Measurements from ENCODE around the gene RSRC1. TPM values are rescaled to one million over a fixed set of nuclear protein-coding genes. Genes with fewer than 3 reads are reported as not detected.

RSRC1 gene
- total RNA-seq, 1 donor from 2014 or later: 80.5 TPM

GRCh38 chr3:158572766-158573060 lies 462.8 kb downstream of the RSRC1 start:
- TF ChIP-seq EZH2phosphoT487 (IDR thresholded peaks at IDR 0.05) (no peak), EZH2 (IDR thresholded peaks at IDR 0.05) (no peak), CTCF (IDR thresholded peaks at IDR 0.05) (no peak)
- H3K4me1 ChIP-seq: no peaks in the 10 kb centered on the region
- no peaks in the 10 kb centered on the region for H3K36me3 ChIP-seq
- H3K79me2 ChIP-seq (ENCODE audit: low read depth): no peaks in the 10 kb centered on the region
- H2AFZ ChIP-seq (replicated peaks): no peak overlapping the region
- H3K9ac ChIP-seq: no peak overlapping the region
- H3K4me2 ChIP-seq: no peak overlapping the region
- no peak overlapping the region for H3K27ac ChIP-seq
- no peak overlapping the region for H3K4me3 ChIP-seq
- H3K27ac Mint-ChIP-seq: no peak overlapping the region
- peaks cover 30% of the 10 kb centered on the region for H3K27me3 ChIP-seq
- H3K9me3 ChIP-seq (ENCODE audit: low read depth): no peaks in the 10 kb centered on the region
- no peaks in the 10 kb centered on the region for H3K36me3 Mint-ChIP-seq
- H4K20me1 ChIP-seq (ENCODE audit: low read depth): no peaks in the 10 kb centered on the region
- H3F3A ChIP-seq (ENCODE audit: low read depth): no peaks in the 10 kb centered on the region
- no peaks in the 10 kb centered on the region for H3K9me3 Mint-ChIP-seq
- peaks cover 4% of the 10 kb centered on the region for H3K27me3 Mint-ChIP-seq (ENCODE audit: insufficient read depth, low read depth)
- peaks cover 19% of the 10 kb centered on the region for H3K4me1 Mint-ChIP-seq
- DNase-seq (ENCODE audit: low spot score): no peak
- H3K4me3 Mint-ChIP-seq: peak overlapping the region; percentile 50

- Histone ChIP-seq H3K27ac (no peak overlapping the region), H3K36me3 (no peaks in the 10 kb centered on the region), H3K9ac (no peak overlapping the region), H3K4me1 (no peaks in the 10 kb centered on the region), H4K20me1 (ENCODE audit: low read depth) (no peaks in the 10 kb centered on the region), H3K27me3 (peaks cover 25% of the 10 kb centered on the region), H3K9me3 (ENCODE audit: low read depth) (no peaks in the 10 kb centered on the region), H3K79me2 (ENCODE audit: low read depth) (no peaks in the 10 kb centered on the region), H3K4me3 (no peak overlapping the region), H3K4me2 (no peak overlapping the region), H3F3A (ENCODE audit: low read depth) (no peaks in the 10 kb centered on the region), H2AFZ (replicated peaks) (no peak overlapping the region)
- peak; percentile 11 for TF ChIP-seq CTCF (IDR thresholded peaks at IDR 0.05)
- TF ChIP-seq EZH2phosphoT487 (IDR thresholded peaks at IDR 0.05): no peak
- no peak for TF ChIP-seq EZH2 (IDR thresholded peaks at IDR 0.05)
- no peaks in the 10 kb centered on the region for H3K36me3 Mint-ChIP-seq
- no peaks in the 10 kb centered on the region for H3K9me3 Mint-ChIP-seq
- H3K4me1 Mint-ChIP-seq: peaks cover 19% of the 10 kb centered on the region
- H3K4me3 Mint-ChIP-seq: no peak overlapping the region
- H3K27ac Mint-ChIP-seq: no peak overlapping the region
- peaks cover 4% of the 10 kb centered on the region for H3K27me3 Mint-ChIP-seq (ENCODE audit: insufficient read depth, low read depth)
- peak; percentile 16 for DNase-seq (ENCODE audit: low spot score)
Observed at GRCh38 chr3:158573714-158574113, 463.8 kb downstream of the RSRC1 start.

GRCh38 chr3:158574646-158575045 lies 464.8 kb downstream of the RSRC1 start:
- Histone ChIP-seq H3K9me3 (ENCODE audit: low read depth) (no peaks in the 10 kb centered on the region), H3K79me2 (ENCODE audit: low read depth) (no peaks in the 10 kb centered on the region), H3K9ac (no peak overlapping the region), H3K27me3 (peaks cover 17% of the 10 kb centered on the region), H2AFZ (replicated peaks) (no peak overlapping the region), H3F3A (ENCODE audit: low read depth) (no peaks in the 10 kb centered on the region), H3K36me3 (no peaks in the 10 kb centered on the region), H3K4me3 (no peak overlapping the region), H4K20me1 (ENCODE audit: low read depth) (no peaks in the 10 kb centered on the region), H3K4me2 (no peak overlapping the region), H3K27ac (no peak overlapping the region), H3K4me1 (no peaks in the 10 kb centered on the region)
- no peaks in the 10 kb centered on the region for H3K36me3 Mint-ChIP-seq
- peaks cover 19% of the 10 kb centered on the region for H3K4me1 Mint-ChIP-seq
- no peak for DNase-seq (ENCODE audit: low spot score)
- no peaks in the 10 kb centered on the region for H3K9me3 Mint-ChIP-seq
- TF ChIP-seq EZH2phosphoT487 (IDR thresholded peaks at IDR 0.05) (no peak), CTCF (IDR thresholded peaks at IDR 0.05) (no peak), EZH2 (IDR thresholded peaks at IDR 0.05) (no peak)
- H3K27ac Mint-ChIP-seq: no peak overlapping the region
- peaks cover 4% of the 10 kb centered on the region for H3K27me3 Mint-ChIP-seq (ENCODE audit: insufficient read depth, low read depth)
- no peak overlapping the region for H3K4me3 Mint-ChIP-seq

GRCh38 chr3:158590223-158590622 lies 480.3 kb downstream of the RSRC1 start:
- Mint-ChIP-seq H3K36me3 (no peaks in the 10 kb centered on the region), H3K9me3 (no peaks in the 10 kb centered on the region), H3K4me3 (no peak overlapping the region), H3K27me3 (ENCODE audit: insufficient read depth, low read depth) (no peaks in the 10 kb centered on the region), H3K27ac (no peak overlapping the region), H3K4me1 (no peaks in the 10 kb centered on the region)
- no peaks in the 10 kb centered on the region for H3K4me1 ChIP-seq
- no peaks in the 10 kb centered on the region for H3K27me3 ChIP-seq
- no peak overlapping the region for H3K9ac ChIP-seq
- no peaks in the 10 kb centered on the region for H3K79me2 ChIP-seq (ENCODE audit: low read depth)
- no peaks in the 10 kb centered on the region for H3K9me3 ChIP-seq (ENCODE audit: low read depth)
- TF ChIP-seq EZH2 (IDR thresholded peaks at IDR 0.05): no peak
- no peak for TF ChIP-seq EZH2phosphoT487 (IDR thresholded peaks at IDR 0.05)
- TF ChIP-seq CTCF (IDR thresholded peaks at IDR 0.05): no peak
- DNase-seq (ENCODE audit: low spot score): no peak
- no peak overlapping the region for H2AFZ ChIP-seq (replicated peaks)
- no peak overlapping the region for H3K27ac ChIP-seq
- no peak overlapping the region for H3K4me2 ChIP-seq
- H4K20me1 ChIP-seq (ENCODE audit: low read depth): no peaks in the 10 kb centered on the region
- no peaks in the 10 kb centered on the region for H3F3A ChIP-seq (ENCODE audit: low read depth)
- no peaks in the 10 kb centered on the region for H3K36me3 ChIP-seq
- H3K4me3 ChIP-seq: no peak overlapping the region

All from neural progenitor cell (in vitro differentiated cells).